GM23338 (cell line): ENCODE results near the gene TXNDC2.

ENCODE experiments used
- CREB1 ChIP-seq: fragments of 250-450 bp; sonication (Bioruptor Pico); IDR thresholded peaks from 2 replicates; pipeline ENCODE4 v1.5.0; 2020; ENCODE audit warnings: low read depth, mild to moderate bottlenecking, moderate library complexity
- CTCF ChIP-seq, 2 experiments: fragments of 200-600 bp in 1 of 2; sonication (generic) in 1 of 2; conservative IDR thresholded peaks; 2 replicates each; pipeline versions ENCODE4 v1.5.1 to v1.6.1; 2016 to 2017; ENCODE audit warnings: antibody characterized with exemption in 2 of 2, low read depth in 2 of 2, mild to moderate bottlenecking in 2 of 2, moderate library complexity in 1 of 2
- ETS1 ChIP-seq: IDR thresholded peaks from 2 replicates; pipeline ENCODE4 v1.6.1; 2016; ENCODE audit warnings: antibody characterized with exemption
- EZH2 ChIP-seq: fragments of 200-600 bp; sonication (generic); IDR thresholded peaks from one replicate; pipeline ENCODE4 v1.8.0; 2017; ENCODE audit warnings: antibody characterized with exemption, mild to moderate bottlenecking, low read depth; ENCODE audit not compliant: unreplicated experiment
- EZH2phosphoT487 ChIP-seq: fragments of 200-600 bp; sonication (generic); IDR thresholded peaks from one replicate; pipeline ENCODE4 v1.8.1; 2018; ENCODE audit warnings: antibody characterized with exemption; ENCODE audit not compliant: unreplicated experiment
- JUNB ChIP-seq: IDR thresholded peaks from one replicate; pipeline ENCODE4 v1.6.1; 2016; ENCODE audit warnings: antibody characterized with exemption; ENCODE audit not compliant: unreplicated experiment
- NANOG ChIP-seq: IDR thresholded peaks from 2 replicates; pipeline ENCODE4 v1.6.1; 2016; ENCODE audit warnings: antibody characterized with exemption, borderline replicate concordance
- POLR2AphosphoS5 ChIP-seq: IDR thresholded peaks from 2 replicates; pipeline ENCODE4 v1.6.1; 2016; ENCODE audit warnings: antibody characterized with exemption, low read depth
- REST ChIP-seq: IDR thresholded peaks from one replicate; pipeline ENCODE4 v1.6.1; 2018; ENCODE audit warnings: antibody characterized with exemption; ENCODE audit not compliant: unreplicated experiment
- STAT1 ChIP-seq: IDR thresholded peaks from one replicate; pipeline ENCODE4 v1.6.1; 2016; ENCODE audit warnings: antibody characterized with exemption; ENCODE audit not compliant: unreplicated experiment
- ZNF114 ChIP-seq: fragments of 250-450 bp; sonication (Bioruptor Pico); IDR thresholded peaks from 2 replicates; pipeline ENCODE4 v1.5.0; 2020; ENCODE audit warnings: mild to moderate bottlenecking, moderate library complexity

- TF ChIP-seq CTCF (conservative IDR thresholded peaks at IDR 0.05; ENCODE audit: low read depth in 2 of 2) (no peak), REST (no peak), POLR2AphosphoS5 (no peak), EZH2phosphoT487 (no peak), EZH2 (no peak), CREB1 (CRISPR knock-in tag) (no peak), ZNF114 (CRISPR knock-in tag) (no peak), STAT1 (no peak), ETS1 (no peak), NANOG (no peak), JUNB (no peak)
Observed at GRCh38 chr18:9863282-9863681, 22.5 kb upstream of the TXNDC2 start.
